Activated CD4-positive, alpha-beta T cell treated with anti-CD3 and anti-CD28 coated beads, Interleukin-10, Interleukin-2, amounts not matched to agents 100 ng/mL and 50 ng/mL, durations not matched to agents 16 hours and 8 hours (primary cell): Measurements from ENCODE around the gene DCDC2.
A peak's percentile ranks its signal among the peaks of the same experiment; 100 is the strongest.

Source experiments
- DNase-seq: peaks from one replicate; pipeline ENCODE4 v3.0.0-alpha.2; 2020

The DCDC2 gene

DNA sequence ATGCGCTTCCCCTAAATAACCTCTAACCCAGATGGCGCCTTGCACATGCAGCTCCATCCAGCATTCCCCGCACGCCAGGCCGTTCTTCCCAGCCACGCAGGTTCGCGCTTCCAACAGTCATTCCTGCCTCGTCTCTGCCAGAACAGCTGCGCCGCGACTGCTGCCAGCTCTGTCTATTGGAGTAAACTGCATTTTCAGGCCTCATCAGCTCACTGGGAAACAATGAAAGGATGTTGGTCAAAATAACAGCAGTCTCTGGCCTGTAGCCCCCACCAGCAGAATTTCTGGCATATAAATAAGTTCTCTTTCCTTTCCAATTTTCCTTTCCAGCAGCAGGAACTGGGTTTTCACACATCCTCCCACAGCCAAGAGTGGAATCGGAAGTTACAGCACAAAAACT lies 217.3 kb downstream of the DCDC2 start:
- DNase-seq = no peak

DNA sequence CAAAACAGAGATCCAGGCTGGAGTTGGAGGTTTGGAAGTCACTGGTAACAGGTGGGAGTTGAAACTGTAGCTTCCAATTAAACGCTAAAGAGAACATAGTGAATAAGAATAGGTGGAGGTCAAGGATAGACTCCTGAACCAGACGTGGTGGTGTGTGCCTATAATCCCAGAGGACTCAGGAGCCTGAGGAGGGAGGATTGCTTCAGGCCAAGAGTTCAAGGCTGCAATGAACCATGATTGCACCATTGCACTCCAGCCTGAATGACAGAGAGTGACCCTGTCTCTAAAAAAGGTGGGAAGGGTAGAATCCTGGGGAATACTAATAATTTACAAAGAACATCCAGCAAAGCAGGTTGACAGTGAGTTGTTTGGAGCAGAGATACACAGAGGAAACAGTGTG lies 218.2 kb downstream of the DCDC2 start:
- DNase-seq = no peak

DNA sequence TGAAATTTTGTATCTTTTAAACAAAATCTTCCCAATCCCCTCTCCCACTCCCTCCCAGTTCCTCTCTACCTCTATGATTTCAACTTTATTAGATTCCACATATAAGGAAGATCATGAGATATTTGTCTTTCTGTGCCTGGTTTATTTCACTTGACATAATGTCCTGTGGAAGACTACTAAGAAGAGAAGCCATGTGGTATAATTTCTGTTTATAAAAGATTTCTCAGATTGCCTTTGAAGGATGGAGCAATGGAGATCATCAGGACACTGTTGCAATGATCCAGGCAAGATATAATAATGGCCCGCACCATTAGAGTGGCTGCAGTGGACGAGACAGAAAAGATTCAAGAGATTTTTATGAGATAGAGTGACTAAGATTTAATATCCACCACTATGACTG lies 218.8 kb downstream of the DCDC2 start:
- no peak for DNase-seq

DNA sequence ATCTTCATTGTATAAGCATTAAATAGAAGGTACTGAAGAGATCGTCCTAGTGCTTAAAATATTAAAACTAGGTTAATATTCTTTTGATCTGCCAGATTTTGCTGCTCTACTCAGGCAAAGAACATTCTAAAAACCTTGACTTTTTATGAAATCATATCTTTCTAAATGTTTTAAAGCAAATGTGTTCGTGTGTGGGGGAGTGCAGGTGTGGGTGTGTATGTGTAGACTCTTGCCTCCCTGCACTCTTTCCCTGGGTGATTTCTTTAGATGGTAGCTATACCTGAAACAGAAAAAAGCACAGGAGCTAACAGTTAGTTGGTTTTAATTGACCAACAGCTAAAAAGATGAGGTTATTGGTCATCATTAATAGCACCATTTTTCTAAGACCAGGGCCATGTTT lies 226.1 kb downstream of the DCDC2 start:
- DNase-seq = no peak

DNA sequence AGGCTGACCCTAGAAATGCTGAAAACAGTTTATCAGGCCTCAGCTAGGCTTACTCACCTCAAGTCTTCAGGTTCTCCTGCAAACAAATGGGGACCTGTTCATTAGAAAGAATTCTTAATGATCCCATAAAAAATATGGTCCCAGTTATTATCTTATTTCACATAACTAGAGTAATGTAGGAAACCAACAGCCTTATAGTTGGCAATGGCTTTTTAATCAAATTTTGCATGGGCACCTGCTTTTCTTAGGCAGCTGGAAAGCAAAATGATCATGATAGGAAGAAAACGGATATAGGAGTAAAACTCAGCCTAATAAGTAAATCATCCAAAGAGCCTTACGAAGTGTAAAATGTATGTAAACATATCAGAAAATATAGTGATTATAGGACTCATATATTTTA lies 230.5 kb downstream of the DCDC2 start:
- DNase-seq = no peak

DNA sequence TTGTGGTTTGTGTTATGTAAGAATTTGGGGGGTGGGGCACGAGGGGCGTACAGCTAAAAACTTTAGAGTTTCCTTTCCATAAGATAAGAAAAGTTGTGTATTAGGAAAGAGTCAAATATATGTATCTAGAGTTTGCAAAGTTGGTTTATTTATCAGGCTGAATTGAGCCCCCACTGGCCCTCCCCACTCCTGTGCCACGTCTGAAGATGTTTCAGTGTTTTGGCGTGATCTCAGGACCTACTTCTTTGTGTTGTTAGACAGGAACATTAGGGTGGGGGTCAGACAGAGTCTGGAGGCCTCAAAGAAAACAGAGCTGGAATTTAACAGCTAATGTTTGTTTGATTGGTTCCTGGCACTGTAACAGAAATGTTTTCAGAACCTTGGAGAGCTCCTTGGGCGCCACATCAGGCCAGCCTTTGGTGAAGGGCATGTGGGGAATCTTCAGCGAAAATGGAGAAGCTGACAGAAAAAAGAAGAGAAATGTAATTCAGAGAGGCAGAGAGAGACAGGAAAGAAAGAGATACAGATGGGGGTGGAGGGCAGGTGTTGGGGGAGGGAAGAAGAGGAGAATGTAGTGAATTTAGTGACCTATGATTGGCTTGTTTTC lies 231.2 kb downstream of the DCDC2 start:
- DNase-seq = peak; percentile 40

DNA sequence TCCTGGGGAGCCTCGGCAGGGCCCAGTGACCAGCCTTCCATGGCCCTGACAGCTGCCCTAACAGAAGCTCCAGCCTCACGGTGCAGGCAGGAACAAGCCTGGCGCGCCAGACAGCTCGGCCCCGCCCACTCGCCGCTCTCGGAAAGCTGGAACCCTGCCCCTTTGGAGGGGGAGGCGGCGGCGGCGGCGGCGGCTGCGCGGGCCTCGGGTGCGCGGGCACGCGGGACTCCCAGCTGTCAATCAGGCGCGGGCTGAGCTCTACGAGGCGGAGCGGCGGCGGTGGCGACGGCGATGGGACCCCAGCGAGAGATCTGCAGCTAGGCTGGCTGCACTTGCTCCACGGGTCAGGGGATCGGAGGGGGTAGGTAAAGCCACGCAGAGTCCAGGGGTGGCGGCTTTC lies 231.9 kb downstream of the DCDC2 start, which contains the start of gene NRSN1:
Gene NRSN1 (plus strand): TSS at position 236 of the 400 bp plus-strand sequence. CDS start 8,113 bp downstream, outside the sequence.
- DNase-seq = no peak

DNA sequence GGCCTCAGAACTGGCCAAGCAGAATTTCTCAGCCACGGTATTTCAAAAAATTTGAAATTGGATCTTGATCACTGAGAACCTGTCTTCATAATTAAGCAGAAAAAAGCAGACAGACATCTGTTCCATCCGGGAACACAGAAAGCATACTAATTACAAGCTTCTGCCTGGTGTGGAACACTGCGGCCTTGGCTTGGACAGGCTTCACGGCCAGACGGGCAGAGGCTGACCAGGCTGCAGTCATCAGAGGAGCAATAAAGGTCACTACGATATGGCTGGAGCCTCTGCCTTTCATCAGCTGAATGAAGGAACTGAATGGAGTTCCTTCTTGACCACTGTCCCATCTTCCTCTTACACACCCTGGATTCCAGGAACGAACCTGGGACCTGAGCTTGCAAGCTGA lies 235.7 kb downstream of the DCDC2 start:
- DNase-seq = no peak
